ENCODE measurements around the gene ARRB1. TPM values are rescaled to one million over a fixed set of nuclear protein-coding genes. Genes with fewer than 3 reads are reported as not detected.

The ARRB1 gene
- total and polyA plus RNA-seq, 4 donors: 39.8 to 145 (median 55.2) TPM

DNA sequence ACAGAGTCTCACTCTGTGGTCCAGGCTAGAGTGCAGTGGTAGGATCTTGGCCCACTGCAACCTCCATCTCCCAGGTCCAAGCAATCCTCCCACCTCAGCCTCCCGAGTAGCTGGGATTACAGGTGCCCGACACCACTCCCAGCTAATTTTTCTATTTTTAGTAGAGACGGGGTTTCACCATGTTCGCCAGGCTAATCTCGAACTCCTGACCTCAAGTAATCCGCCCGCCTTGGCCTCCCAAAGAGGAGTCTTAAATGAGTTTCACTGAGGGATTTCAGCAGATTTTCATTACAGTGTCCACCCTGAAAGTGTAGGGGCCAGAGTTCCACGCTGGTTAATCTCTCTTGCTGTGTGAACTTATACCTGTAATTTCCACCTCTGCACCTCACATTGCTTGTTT, 47.4 kb upstream of the ARRB1 start:
- 77 to 87% methylated on average over 8 of the region's 8 CpGs for WGBS, 2 donors
- no peak for DNase-seq
- no peak for ATAC-seq (ENCODE audit: insufficient read depth, low FRiP score)
- no peaks in the 10 kb centered on the region for H3K9me3 ChIP-seq (ENCODE audit: control insufficient read depth in 4 of 4, insufficient read depth in 3 of 4, low read length in 3 of 4)
- H3K4me3 ChIP-seq: no peak overlapping the region
- TF ChIP-seq, protein P1, sequence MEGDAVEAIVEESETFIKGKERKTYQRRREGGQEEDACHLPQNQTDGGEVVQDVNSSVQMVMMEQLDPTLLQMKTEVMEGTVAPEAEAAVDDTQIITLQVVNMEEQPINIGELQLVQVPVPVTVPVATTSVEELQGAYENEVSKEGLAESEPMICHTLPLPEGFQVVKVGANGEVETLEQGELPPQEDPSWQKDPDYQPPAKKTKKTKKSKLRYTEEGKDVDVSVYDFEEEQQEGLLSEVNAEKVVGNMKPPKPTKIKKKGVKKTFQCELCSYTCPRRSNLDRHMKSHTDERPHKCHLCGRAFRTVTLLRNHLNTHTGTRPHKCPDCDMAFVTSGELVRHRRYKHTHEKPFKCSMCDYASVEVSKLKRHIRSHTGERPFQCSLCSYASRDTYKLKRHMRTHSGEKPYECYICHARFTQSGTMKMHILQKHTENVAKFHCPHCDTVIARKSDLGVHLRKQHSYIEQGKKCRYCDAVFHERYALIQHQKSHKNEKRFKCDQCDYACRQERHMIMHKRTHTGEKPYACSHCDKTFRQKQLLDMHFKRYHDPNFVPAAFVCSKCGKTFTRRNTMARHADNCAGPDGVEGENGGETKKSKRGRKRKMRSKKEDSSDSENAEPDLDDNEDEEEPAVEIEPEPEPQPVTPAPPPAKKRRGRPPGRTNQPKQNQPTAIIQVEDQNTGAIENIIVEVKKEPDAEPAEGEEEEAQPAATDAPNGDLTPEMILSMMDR (IDR thresholded peaks at IDR 0.05; ENCODE audit: control extremely low read depth, extremely low read depth): no peak
- no peak overlapping the region for H3K27ac ChIP-seq (ENCODE audit: low read depth in 1 of 2, low read length in 1 of 2)
- H3K27me3 ChIP-seq (ENCODE audit: control insufficient read depth in 3 of 3, insufficient read depth in 3 of 3, low read length in 2 of 3): no peaks in the 10 kb centered on the region
- peaks cover 5 to 21% (median 14%) of the 10 kb centered on the region in 5 donors for H3K4me1 ChIP-seq (ENCODE audit: control insufficient read depth in 5 of 5, insufficient read depth in 5 of 5, low read length in 5 of 5)
- H3K36me3 ChIP-seq (ENCODE audit: control insufficient read depth in 4 of 4, insufficient read depth in 4 of 4, low read length in 4 of 4): peaks cover 20 to 39% (median 27%) of the 10 kb centered on the region in 4 donors
- H3K9ac ChIP-seq (ENCODE audit: insufficient read depth in 1 of 2, low read length in 2 of 2): no peak overlapping the region

DNA sequence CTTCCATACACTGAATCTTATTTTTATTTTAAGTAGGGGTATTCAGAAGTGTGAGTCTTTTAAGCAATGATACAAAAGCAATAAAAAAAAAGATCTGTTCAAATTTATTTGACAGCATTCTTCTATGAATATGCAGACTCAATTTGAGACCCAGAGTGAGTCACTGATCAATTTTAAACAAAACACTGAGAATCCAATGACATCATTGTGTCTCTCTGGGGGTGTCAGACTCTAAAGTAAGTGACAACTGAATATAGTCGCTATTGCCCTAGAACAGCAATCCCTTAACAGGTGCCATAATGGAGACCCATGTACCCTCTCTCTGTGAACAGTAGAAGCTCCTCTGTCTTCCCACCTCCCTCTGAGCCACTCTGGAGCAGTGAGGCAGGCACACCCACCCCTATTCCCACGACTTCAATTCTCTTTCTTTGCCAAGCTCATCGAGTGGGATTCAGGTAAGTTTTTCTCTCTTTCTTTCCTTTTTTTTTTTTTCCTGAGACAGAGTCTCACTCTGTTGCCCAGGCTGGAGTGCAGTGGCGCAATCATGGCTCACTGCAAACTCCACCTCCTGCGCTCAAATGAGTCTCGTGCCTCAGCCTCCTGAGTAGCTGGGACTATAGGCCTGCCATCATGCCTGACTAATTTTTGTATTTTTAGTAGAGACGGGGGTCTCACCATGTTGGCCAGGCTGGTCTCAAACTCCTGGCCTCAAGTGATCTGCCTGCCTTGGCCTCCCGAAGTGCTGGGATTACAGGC, 42.8 kb upstream of the ARRB1 start:
- H3K36me3 ChIP-seq (ENCODE audit: control insufficient read depth in 4 of 4, insufficient read depth in 4 of 4, low read length in 4 of 4): peaks cover 0 to 2% (median 0%) of the 10 kb centered on the region in 4 donors
- H3K9ac ChIP-seq (ENCODE audit: insufficient read depth in 1 of 2, low read length in 2 of 2): no peak overlapping the region
- no peaks in the 10 kb centered on the region for H3K9me3 ChIP-seq (ENCODE audit: control insufficient read depth in 4 of 4, insufficient read depth in 3 of 4, low read length in 3 of 4)
- H3K4me1 ChIP-seq (ENCODE audit: control insufficient read depth in 5 of 5, insufficient read depth in 5 of 5, low read length in 5 of 5): no peaks in the 10 kb centered on the region
- no peaks in the 10 kb centered on the region for H3K27me3 ChIP-seq (ENCODE audit: control insufficient read depth in 3 of 3, insufficient read depth in 3 of 3, low read length in 2 of 3)
- TF ChIP-seq, protein P1 (IDR thresholded peaks at IDR 0.05; ENCODE audit: control extremely low read depth, extremely low read depth): no peak
- ATAC-seq (ENCODE audit: insufficient read depth, low FRiP score): no peak
- no peak for DNase-seq
- H3K27ac ChIP-seq (ENCODE audit: low read depth in 1 of 2, low read length in 1 of 2): no peak overlapping the region
- WGBS, 2 donors: 76 to 87% methylated on average over 8 of the region's 8 CpGs
- no peak overlapping the region for H3K4me3 ChIP-seq

DNA sequence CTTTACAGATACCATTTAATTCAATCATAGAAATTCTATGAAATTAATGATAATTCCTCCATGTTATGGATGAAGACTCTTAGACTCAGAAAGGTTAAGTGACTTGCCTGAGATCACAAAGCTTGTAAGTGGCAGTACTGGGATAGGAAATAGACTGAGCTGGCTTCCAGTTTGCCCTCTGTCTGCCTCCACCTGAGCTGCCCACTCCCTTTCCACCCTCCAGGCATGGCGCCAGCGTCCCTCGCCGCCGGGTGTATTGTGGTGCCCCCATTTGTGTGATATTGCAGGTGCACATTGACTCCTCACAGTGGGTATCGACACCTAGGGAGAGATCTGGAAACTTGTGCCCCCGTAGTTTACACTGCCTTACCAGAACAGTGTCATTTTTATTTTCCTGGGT, 38.5 kb upstream of the ARRB1 start:
- peaks cover 0 to 2% (median 0%) of the 10 kb centered on the region in 4 donors for H3K9me3 ChIP-seq (ENCODE audit: control insufficient read depth in 4 of 4, insufficient read depth in 3 of 4, low read length in 3 of 4)
- DNase-seq (no peak), ATAC-seq (ENCODE audit: insufficient read depth, low FRiP score) (no peak)
- no peak overlapping the region for H3K4me3 ChIP-seq
- TF ChIP-seq, protein P1 (IDR thresholded peaks at IDR 0.05; ENCODE audit: control extremely low read depth, extremely low read depth): no peak
- peaks cover 0 to 4% (median 0%) of the 10 kb centered on the region in 5 donors for H3K4me1 ChIP-seq (ENCODE audit: control insufficient read depth in 5 of 5, insufficient read depth in 5 of 5, low read length in 5 of 5)
- H3K27me3 ChIP-seq (ENCODE audit: control insufficient read depth in 3 of 3, insufficient read depth in 3 of 3, low read length in 2 of 3): no peaks in the 10 kb centered on the region
- no peak overlapping the region for H3K9ac ChIP-seq (ENCODE audit: insufficient read depth in 1 of 2, low read length in 2 of 2)
- no peaks in the 10 kb centered on the region for H3K36me3 ChIP-seq (ENCODE audit: control insufficient read depth in 4 of 4, insufficient read depth in 4 of 4, low read length in 4 of 4)
- no peak overlapping the region for H3K27ac ChIP-seq (ENCODE audit: low read depth in 1 of 2, low read length in 1 of 2)
- 86 to 90% methylated on average over 7 of the region's 7 CpGs for WGBS, 2 donors
